ENCODE results near the gene CEMIP. TPM values are rescaled to one million over a fixed set of nuclear protein-coding genes. Genes with fewer than 3 reads are reported as not detected.
A peak's percentile ranks its signal among the peaks of the same experiment; 100 is the strongest.

Gene CEMIP
- total RNA-seq (1 to 10 TPM in 2 of 10 donors, under 1 TPM in 7, not detected in 1; 0.04 to 1.9 (median 0.34) TPM), polyA plus RNA-seq (under 1 TPM; 0.01 to 0.07 TPM)
- long read RNA-seq, donor 1 = 0 reads
- long read RNA-seq, donor 2 = 0 reads
- long read RNA-seq, donor 3, partial matches to known transcripts = 0 of 2 reads
- long read RNA-seq, donor 3, other reads (novel, unspliced or antisense) = 2 of 2 reads

GRCh38 chr15:80778964-80779657 lies at the start of gene CEMIP:
Gene CEMIP, plus strand, starts transcription at chr15:80779370. Its CDS starts 94,510 bp downstream, at chr15:80873880.
- 1% methylated on average over 72 to 75 of the region's 75 CpGs for WGBS, 2 donors
- peaks cover 0 to 67% (median 38%) of the 10 kb centered on the region in 7 donors for H3K27me3 ChIP-seq
- H3K27ac ChIP-seq = no peak within 1 kb of the TSS
- no peaks in the 10 kb centered on the region for H3K9me3 ChIP-seq
- peak; percentile 52 to 86 (median 73) for TF ChIP-seq CTCF (IDR thresholded peaks at IDR 0.05)
- intact Hi-C loops (cut with DNase I) = loop anchor here in 9 of 10 donors (2.0 to 5.0 kb wide), 12 partner anchors 142 to 327 kb away; no protein-coding TSS in a partner anchor
- ATAC-seq (peak; percentile 79 to 93 (median 86)), DNase-seq (peak; percentile 49 to 70)
- H3K36me3 ChIP-seq = no peaks in the 10 kb centered on the region
- peaks cover 14 to 53% (median 38%) of the 10 kb centered on the region in 9 donors for H3K4me1 ChIP-seq
- peak within 1 kb of the TSS; percentile 22 to 58 (median 54) for H3K4me3 ChIP-seq

DNA sequence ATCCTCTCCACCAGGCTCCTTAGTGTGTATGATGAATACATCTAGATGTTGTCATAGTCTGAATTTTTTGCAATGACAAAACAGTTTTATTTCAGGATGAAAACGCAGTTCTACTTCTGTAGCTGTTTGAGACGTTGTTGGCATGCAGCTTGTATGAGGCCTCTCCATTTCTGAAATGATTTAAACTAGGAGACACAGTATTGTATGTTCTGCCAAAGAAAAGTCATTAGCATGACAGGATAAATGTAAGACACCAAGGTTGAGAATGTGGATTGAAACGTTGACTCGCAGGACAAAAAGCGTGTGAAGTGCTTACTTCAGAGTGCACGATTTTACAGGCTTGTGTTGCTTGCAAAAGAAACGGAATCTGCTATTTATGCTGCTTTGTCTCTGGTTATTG lies 48.8 kb upstream of the CEMIP start:
- ATAC-seq = no peak
- Histone ChIP-seq H3K9me3 (peaks cover 0 to 4% (median 0%) of the 10 kb centered on the region in 11 donors), H3K4me1 (peaks cover 0 to 33% (median 3%) of the 10 kb centered on the region in 9 donors), H3K4me3 (no peak overlapping the region), H3K36me3 (no peaks in the 10 kb centered on the region), H3K27ac (no peak overlapping the region), H3K27me3 (no peaks in the 10 kb centered on the region)
- intact Hi-C loops (cut with DNase I) = no loop called here
- DNase-seq = no peak
- no peak for TF ChIP-seq CTCF (IDR thresholded peaks at IDR 0.05)
- 87 to 91% methylated on average over 7 of the region's 7 CpGs for WGBS, 2 donors

DNA sequence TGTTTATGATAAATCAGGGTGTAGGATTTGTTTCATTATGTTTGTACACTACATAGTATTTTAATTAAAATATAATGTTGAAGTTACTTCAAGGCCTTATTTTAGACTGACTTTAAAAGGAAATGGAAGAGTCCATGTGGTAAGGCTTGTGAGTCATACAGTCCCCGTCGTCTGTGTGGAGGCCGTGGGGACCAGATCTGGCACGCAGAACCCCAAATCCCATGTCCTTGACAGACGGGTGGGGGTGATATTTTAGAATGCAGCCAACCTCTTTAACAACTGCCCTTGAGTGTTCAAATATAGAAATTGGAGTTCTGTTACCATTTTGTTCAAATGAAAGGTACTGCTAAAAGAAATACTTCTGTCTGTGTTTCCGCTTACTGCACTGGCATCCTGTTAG lies 48.2 kb upstream of the CEMIP start:
- no peaks in the 10 kb centered on the region for H3K27me3 ChIP-seq
- no peak overlapping the region for H3K4me3 ChIP-seq
- no peaks in the 10 kb centered on the region for H3K36me3 ChIP-seq
- intact Hi-C loops (cut with DNase I) = no loop called here
- 64 to 65% methylated on average over 6 of the region's 6 CpGs for WGBS, 2 donors
- H3K27ac ChIP-seq = no peak overlapping the region
- H3K4me1 ChIP-seq = peaks cover 0 to 33% (median 3%) of the 10 kb centered on the region in 9 donors
- no peak for TF ChIP-seq CTCF (IDR thresholded peaks at IDR 0.05)
- DNase-seq (no peak), ATAC-seq (no peak)
- H3K9me3 ChIP-seq = no peaks in the 10 kb centered on the region

- Histone ChIP-seq H3K9me3 (no peaks in the 10 kb centered on the region), H3K4me3 (no peak overlapping the region), H3K27ac (peak overlapping the region in 1 of 10 donors; percentile 4), H3K36me3 (no peaks in the 10 kb centered on the region), H3K4me1 (peaks cover 0 to 30% (median 3%) of the 10 kb centered on the region in 9 donors), H3K27me3 (no peaks in the 10 kb centered on the region)
- DNase-seq (no peak), ATAC-seq (peak in 4 of 8 donors; percentile 31 to 65 (median 40))
- intact Hi-C loops (cut with DNase I) = no loop called here
- WGBS, 2 donors = 41 to 53% methylated on average over 6 of the region's 6 CpGs
- no peak for TF ChIP-seq CTCF (IDR thresholded peaks at IDR 0.05)
Measured at GRCh38 chr15:80732167-80732566, 47.0 kb upstream of the CEMIP start.

Measured in heart right ventricle (tissue), 16 donors.